Globus pallidus (tissue), 1 donor: ENCODE measurements around the gene NDUFB2.
"Not testable (repeated sequence)": the region's sequence is repeated elsewhere in the genome, so short reads cannot be mapped to it uniquely, and the experiment has no call there.

Experiments
- DNase-seq: peaks from one replicate; pipeline ENCODE4 v3.0.0-alpha.2; 2015; ENCODE audit warnings: low spot score

NDUFB2 gene

GRCh38 chr7:140734729-140735128 lies 38.2 kb downstream of the NDUFB2 start:
- no peak for DNase-seq

- DNase-seq = no peak
Observed at GRCh38 chr7:140738280-140738679, 41.8 kb downstream of the NDUFB2 start.

GRCh38 chr7:140743255-140743654 lies 46.7 kb downstream of the NDUFB2 start:
- not testable (repeated sequence) for DNase-seq

- DNase-seq = no peak
Observed at GRCh38 chr7:140744005-140744404, 47.5 kb downstream of the NDUFB2 start.

- no peak for DNase-seq
Observed at GRCh38 chr7:140745266-140746058, 49.0 kb downstream of the NDUFB2 start.

- DNase-seq = no peak
Observed at GRCh38 chr7:140746751-140747150, 50.2 kb downstream of the NDUFB2 start.

- no peak for DNase-seq
Observed at GRCh38 chr7:140752533-140752932, 56.0 kb downstream of the NDUFB2 start.

GRCh38 chr7:140754506-140754905 lies 58.0 kb downstream of the NDUFB2 start:
- DNase-seq = no peak
